Esophagus squamous epithelium (tissue), 4 donors: Measurements from ENCODE around the gene BLVRA.

Source experiments
- POLR2A ChIP-seq, 4 donors: fragments of 450-650 bp; IDR thresholded peaks; one replicate each; pipeline ENCODE4 v1.6.1; 2017; ENCODE audit warnings: antibody characterized with exemption in 4 of 4, mild to moderate bottlenecking in 4 of 4, moderate library complexity in 3 of 4
- TF ChIP-seq, protein P1 (sequence below), 6 experiments: fragments of 450-650 bp in 4 of 6; fragments of 200-600 bp in 2 of 6; sonication (generic) in 2 of 6; IDR thresholded peaks; one replicate each; pipeline ENCODE4 v1.5.1; 2016 to 2019; ENCODE audit warnings: antibody characterized with exemption in 6 of 6, mild to moderate bottlenecking in 4 of 6, moderate library complexity in 4 of 6

DNA sequence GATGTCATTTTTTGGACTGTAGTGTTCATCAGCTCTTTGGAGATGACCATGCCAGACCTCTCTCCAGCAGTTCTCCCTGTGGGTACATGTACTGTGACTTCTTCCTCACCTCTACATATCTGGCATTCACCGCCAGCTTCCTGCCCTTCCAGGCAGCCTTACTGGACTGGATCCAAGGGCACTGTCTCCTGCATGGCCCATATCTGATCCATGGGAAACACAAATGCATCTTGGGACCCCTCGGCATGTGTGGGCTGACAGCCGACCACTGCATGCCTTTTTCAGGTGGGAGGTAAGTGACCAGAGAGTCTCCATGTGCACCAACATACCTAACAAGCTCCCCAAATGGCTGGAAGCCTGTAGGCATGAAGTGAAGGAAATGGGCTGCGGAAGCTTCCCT, 3.9 kb upstream of the BLVRA start:
- TF ChIP-seq, protein P1, sequence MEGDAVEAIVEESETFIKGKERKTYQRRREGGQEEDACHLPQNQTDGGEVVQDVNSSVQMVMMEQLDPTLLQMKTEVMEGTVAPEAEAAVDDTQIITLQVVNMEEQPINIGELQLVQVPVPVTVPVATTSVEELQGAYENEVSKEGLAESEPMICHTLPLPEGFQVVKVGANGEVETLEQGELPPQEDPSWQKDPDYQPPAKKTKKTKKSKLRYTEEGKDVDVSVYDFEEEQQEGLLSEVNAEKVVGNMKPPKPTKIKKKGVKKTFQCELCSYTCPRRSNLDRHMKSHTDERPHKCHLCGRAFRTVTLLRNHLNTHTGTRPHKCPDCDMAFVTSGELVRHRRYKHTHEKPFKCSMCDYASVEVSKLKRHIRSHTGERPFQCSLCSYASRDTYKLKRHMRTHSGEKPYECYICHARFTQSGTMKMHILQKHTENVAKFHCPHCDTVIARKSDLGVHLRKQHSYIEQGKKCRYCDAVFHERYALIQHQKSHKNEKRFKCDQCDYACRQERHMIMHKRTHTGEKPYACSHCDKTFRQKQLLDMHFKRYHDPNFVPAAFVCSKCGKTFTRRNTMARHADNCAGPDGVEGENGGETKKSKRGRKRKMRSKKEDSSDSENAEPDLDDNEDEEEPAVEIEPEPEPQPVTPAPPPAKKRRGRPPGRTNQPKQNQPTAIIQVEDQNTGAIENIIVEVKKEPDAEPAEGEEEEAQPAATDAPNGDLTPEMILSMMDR (IDR thresholded peaks at IDR 0.05), result no peak
- TF ChIP-seq POLR2A (IDR thresholded peaks at IDR 0.05), result no peak
